LNCAP (cell line): ENCODE measurements around the gene OR6X1.
A peak's percentile ranks its signal among the peaks of the same experiment; 100 is the strongest.

ENCODE experiments used
- TF ChIP-seq, protein P1 (sequence below): fragments of 450-650 bp; IDR thresholded peaks from 2 replicates; pipeline ENCODE4 v1.5.1; 2017; ENCODE audit warnings: mild to moderate bottlenecking

OR6X1 gene

DNA sequence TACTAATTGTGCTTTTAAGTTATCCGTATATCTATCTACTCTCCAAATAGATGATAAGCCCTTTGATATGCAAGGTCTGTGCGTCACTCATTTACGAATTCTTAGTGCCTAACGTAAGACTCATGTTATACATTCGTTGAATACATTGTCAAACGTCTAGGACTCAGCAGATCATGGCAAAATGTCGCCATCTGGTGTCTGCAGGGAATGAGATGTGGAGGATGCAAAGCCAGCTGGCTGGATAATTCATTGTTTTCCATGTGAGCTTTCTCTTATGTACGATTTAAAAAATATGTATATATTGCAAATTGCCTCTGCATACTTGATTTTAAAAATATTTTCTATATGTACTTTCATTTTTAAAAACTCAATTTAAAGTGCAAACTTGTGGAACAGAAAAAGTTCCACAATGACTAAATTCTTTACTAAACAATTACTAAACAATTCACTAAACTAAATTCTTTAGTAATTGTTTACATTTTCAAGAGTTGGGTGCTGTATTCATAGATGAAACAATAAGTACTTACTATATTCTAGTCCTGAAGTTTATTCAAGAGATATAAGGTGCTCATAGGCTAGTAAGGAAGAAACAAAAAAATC is 46.6 kb downstream of the OR6X1 start:
- TF ChIP-seq, protein P1, sequence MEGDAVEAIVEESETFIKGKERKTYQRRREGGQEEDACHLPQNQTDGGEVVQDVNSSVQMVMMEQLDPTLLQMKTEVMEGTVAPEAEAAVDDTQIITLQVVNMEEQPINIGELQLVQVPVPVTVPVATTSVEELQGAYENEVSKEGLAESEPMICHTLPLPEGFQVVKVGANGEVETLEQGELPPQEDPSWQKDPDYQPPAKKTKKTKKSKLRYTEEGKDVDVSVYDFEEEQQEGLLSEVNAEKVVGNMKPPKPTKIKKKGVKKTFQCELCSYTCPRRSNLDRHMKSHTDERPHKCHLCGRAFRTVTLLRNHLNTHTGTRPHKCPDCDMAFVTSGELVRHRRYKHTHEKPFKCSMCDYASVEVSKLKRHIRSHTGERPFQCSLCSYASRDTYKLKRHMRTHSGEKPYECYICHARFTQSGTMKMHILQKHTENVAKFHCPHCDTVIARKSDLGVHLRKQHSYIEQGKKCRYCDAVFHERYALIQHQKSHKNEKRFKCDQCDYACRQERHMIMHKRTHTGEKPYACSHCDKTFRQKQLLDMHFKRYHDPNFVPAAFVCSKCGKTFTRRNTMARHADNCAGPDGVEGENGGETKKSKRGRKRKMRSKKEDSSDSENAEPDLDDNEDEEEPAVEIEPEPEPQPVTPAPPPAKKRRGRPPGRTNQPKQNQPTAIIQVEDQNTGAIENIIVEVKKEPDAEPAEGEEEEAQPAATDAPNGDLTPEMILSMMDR, result peak; percentile 86

DNA sequence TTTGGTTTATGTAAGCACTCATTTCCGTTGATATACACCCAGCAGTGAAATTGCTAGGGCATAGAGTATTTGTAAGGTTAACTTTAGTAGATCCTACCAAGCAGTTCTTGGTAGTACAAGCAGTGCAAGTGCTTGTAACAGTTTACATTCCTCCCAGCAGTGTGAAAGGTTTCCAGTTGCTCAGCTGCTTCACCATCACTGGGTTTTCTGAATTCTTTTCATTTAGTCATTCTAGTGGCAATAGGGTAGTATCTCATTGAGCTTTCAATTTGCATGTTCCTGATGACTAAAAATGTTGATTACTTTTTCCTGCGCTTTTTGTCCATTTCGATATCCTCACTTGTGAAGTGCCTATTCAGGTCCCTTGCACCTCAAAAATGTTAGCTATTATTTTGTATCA is 47.1 kb downstream of the OR6X1 start:
- TF ChIP-seq, protein P1, result no peak

GRCh38 chr11:123704341-123704740 is 50.0 kb downstream of the OR6X1 start:
- TF ChIP-seq, protein P1, result no peak
